HL-60 (cell line): ENCODE data around the gene GPC5.
"Not testable (repeated sequence)": the region's sequence is repeated elsewhere in the genome, so short reads cannot be mapped to it uniquely, and the experiment has no call there.

ENCODE experiments used
- GABPA ChIP-seq: IDR thresholded peaks from 2 replicates; pipeline ENCODE4 v1.6.1; 2012; ENCODE audit warnings: low read depth
- SPI1 ChIP-seq: IDR thresholded peaks from 2 replicates; pipeline ENCODE4 v1.6.1; 2012; ENCODE audit warnings: low read depth, mild to moderate bottlenecking, borderline replicate concordance
- TF ChIP-seq, protein P1 (sequence below): IDR thresholded peaks from one replicate; pipeline ENCODE4 v1.5.1; 2011; ENCODE audit warnings: low read length, control low read depth, inconsistent platforms; ENCODE audit not compliant: insufficient read depth
- TF ChIP-seq, protein P2 (sequence below): IDR thresholded peaks from 2 replicates; pipeline ENCODE4 v1.6.1; 2012; ENCODE audit warnings: low read depth; ENCODE audit not compliant: insufficient replicate concordance

DNA sequence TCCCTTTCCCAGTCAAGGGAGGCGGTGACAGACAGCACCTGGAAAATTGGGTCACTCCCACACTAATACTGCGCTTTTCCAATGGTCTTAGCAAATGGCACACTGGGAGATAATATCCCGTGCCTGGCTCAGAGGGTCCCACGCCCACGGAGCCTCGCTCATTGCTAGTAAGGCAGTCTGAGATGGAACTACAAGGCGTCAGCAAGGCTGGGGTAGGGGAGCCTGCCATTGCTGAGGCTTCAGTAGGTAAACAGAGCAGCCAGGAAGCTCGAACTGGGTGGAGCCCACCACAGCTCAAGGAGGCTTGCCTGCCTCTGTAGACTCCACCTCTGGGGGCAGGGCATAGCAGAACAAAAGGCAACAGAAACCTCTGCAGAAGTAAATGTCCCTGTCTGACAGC, 882.6 kb downstream of the GPC5 start:
- TF ChIP-seq, protein P1, sequence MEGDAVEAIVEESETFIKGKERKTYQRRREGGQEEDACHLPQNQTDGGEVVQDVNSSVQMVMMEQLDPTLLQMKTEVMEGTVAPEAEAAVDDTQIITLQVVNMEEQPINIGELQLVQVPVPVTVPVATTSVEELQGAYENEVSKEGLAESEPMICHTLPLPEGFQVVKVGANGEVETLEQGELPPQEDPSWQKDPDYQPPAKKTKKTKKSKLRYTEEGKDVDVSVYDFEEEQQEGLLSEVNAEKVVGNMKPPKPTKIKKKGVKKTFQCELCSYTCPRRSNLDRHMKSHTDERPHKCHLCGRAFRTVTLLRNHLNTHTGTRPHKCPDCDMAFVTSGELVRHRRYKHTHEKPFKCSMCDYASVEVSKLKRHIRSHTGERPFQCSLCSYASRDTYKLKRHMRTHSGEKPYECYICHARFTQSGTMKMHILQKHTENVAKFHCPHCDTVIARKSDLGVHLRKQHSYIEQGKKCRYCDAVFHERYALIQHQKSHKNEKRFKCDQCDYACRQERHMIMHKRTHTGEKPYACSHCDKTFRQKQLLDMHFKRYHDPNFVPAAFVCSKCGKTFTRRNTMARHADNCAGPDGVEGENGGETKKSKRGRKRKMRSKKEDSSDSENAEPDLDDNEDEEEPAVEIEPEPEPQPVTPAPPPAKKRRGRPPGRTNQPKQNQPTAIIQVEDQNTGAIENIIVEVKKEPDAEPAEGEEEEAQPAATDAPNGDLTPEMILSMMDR = not testable (repeated sequence)
- TF ChIP-seq GABPA, SPI1: not testable (repeated sequence)
- TF ChIP-seq, protein P2, sequence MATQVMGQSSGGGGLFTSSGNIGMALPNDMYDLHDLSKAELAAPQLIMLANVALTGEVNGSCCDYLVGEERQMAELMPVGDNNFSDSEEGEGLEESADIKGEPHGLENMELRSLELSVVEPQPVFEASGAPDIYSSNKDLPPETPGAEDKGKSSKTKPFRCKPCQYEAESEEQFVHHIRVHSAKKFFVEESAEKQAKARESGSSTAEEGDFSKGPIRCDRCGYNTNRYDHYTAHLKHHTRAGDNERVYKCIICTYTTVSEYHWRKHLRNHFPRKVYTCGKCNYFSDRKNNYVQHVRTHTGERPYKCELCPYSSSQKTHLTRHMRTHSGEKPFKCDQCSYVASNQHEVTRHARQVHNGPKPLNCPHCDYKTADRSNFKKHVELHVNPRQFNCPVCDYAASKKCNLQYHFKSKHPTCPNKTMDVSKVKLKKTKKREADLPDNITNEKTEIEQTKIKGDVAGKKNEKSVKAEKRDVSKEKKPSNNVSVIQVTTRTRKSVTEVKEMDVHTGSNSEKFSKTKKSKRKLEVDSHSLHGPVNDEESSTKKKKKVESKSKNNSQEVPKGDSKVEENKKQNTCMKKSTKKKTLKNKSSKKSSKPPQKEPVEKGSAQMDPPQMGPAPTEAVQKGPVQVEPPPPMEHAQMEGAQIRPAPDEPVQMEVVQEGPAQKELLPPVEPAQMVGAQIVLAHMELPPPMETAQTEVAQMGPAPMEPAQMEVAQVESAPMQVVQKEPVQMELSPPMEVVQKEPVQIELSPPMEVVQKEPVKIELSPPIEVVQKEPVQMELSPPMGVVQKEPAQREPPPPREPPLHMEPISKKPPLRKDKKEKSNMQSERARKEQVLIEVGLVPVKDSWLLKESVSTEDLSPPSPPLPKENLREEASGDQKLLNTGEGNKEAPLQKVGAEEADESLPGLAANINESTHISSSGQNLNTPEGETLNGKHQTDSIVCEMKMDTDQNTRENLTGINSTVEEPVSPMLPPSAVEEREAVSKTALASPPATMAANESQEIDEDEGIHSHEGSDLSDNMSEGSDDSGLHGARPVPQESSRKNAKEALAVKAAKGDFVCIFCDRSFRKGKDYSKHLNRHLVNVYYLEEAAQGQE = not testable (repeated sequence)
